ENCODE measurements around the gene LRIT2. TPM values are rescaled to one million over a fixed set of nuclear protein-coding genes. Genes with fewer than 3 reads are reported as not detected.

The LRIT2 gene
- total and polyA plus RNA-seq, 9 of the 15 experiments (the other 6 are each of a cell fraction or from before 2014, with no cell fraction given): not detected

- TF ChIP-seq, protein P1, sequence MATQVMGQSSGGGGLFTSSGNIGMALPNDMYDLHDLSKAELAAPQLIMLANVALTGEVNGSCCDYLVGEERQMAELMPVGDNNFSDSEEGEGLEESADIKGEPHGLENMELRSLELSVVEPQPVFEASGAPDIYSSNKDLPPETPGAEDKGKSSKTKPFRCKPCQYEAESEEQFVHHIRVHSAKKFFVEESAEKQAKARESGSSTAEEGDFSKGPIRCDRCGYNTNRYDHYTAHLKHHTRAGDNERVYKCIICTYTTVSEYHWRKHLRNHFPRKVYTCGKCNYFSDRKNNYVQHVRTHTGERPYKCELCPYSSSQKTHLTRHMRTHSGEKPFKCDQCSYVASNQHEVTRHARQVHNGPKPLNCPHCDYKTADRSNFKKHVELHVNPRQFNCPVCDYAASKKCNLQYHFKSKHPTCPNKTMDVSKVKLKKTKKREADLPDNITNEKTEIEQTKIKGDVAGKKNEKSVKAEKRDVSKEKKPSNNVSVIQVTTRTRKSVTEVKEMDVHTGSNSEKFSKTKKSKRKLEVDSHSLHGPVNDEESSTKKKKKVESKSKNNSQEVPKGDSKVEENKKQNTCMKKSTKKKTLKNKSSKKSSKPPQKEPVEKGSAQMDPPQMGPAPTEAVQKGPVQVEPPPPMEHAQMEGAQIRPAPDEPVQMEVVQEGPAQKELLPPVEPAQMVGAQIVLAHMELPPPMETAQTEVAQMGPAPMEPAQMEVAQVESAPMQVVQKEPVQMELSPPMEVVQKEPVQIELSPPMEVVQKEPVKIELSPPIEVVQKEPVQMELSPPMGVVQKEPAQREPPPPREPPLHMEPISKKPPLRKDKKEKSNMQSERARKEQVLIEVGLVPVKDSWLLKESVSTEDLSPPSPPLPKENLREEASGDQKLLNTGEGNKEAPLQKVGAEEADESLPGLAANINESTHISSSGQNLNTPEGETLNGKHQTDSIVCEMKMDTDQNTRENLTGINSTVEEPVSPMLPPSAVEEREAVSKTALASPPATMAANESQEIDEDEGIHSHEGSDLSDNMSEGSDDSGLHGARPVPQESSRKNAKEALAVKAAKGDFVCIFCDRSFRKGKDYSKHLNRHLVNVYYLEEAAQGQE (IDR thresholded peaks at IDR 0.05; ENCODE audit: borderline replicate concordance): no peak
- TF ChIP-seq, protein P1 (CRISPR knock-in tag; IDR thresholded peaks at IDR 0.05; ENCODE audit: low read depth): no peak
- no peak for TF ChIP-seq PCBP1 (IDR thresholded peaks at IDR 0.05; ENCODE audit: low read depth, low read length, poor library complexity, severe bottlenecking)
- no peak for TF ChIP-seq ZNF384 (IDR thresholded peaks at IDR 0.05; ENCODE audit: low read depth, low read length)
- TF ChIP-seq, protein P2, sequence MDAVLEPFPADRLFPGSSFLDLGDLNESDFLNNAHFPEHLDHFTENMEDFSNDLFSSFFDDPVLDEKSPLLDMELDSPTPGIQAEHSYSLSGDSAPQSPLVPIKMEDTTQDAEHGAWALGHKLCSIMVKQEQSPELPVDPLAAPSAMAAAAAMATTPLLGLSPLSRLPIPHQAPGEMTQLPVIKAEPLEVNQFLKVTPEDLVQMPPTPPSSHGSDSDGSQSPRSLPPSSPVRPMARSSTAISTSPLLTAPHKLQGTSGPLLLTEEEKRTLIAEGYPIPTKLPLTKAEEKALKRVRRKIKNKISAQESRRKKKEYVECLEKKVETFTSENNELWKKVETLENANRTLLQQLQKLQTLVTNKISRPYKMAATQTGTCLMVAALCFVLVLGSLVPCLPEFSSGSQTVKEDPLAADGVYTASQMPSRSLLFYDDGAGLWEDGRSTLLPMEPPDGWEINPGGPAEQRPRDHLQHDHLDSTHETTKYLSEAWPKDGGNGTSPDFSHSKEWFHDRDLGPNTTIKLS (IDR thresholded peaks at IDR 0.05; ENCODE audit: borderline replicate concordance, low read depth): peak; percentile 62; the same call in 1 of the 2 replicates
- no peak for TF ChIP-seq SRSF1 (IDR thresholded peaks at IDR 0.05; ENCODE audit: low read depth, low read length)
- peak; percentile 44; the same call in 1 of the 2 replicates for TF ChIP-seq SP1 (CRISPR knock-in tag; IDR thresholded peaks at IDR 0.05)
- TF ChIP-seq IRF1 (CRISPR knock-in tag; IDR thresholded peaks at IDR 0.05; ENCODE audit: borderline replicate concordance): peak; percentile 96; the same call in 1 of the 2 replicates
- TF ChIP-seq, protein P3, sequence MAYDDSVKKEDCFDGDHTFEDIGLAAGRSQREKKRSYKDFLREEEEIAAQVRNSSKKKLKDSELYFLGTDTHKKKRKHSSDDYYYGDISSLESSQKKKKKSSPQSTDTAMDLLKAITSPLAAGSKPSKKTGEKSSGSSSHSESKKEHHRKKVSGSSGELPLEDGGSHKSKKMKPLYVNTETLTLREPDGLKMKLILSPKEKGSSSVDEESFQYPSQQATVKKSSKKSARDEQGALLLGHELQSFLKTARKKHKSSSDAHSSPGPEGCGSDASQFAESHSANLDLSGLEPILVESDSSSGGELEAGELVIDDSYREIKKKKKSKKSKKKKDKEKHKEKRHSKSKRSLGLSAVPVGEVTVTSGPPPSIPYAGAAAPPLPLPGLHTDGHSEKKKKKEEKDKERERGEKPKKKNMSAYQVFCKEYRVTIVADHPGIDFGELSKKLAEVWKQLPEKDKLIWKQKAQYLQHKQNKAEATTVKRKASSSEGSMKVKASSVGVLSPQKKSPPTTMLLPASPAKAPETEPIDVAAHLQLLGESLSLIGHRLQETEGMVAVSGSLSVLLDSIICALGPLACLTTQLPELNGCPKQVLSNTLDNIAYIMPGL (CRISPR knock-in tag; IDR thresholded peaks at IDR 0.05): peak; percentile 83; the same call in 1 of the 2 replicates
- no peak for TF ChIP-seq ATF3 (IDR thresholded peaks at IDR 0.05)
- peak; percentile 53; the same call in 1 of the 2 replicates for TF ChIP-seq ATF3 (CRISPR knock-in tag; conservative IDR thresholded peaks at IDR 0.05)
Observed at GRCh38 chr10:84256510-84257342, 31.4 kb upstream of the LRIT2 start (continued).

All from K562 (cell line).